Thoracic aorta (tissue), 2 donors: ENCODE measurements around the gene FYCO1. TPM values are rescaled to one million over a fixed set of nuclear protein-coding genes. Genes with fewer than 3 reads are reported as not detected.

Source experiments
- ATAC-seq: fragments of 150-250 bp; one replicate; pipeline ENCODE4 v1.8.0; 2017; ENCODE audit warnings: low read depth; ENCODE audit not compliant: insufficient number of reproducible peaks, low FRiP score
- DNase-seq: peaks from one replicate; pipeline ENCODE4 v3.0.0-alpha.2; 2020; ENCODE audit warnings: low spot score
- H3K27ac ChIP-seq, 2 donors: fragments of 200-600 bp; sonication (generic); 1 replicate in 1 of 2; 2 replicates in 1 of 2; pipeline ENCODE4 v1.5.1; 2016; ENCODE audit warnings: mild to moderate bottlenecking in 2 of 2, moderate library complexity in 2 of 2
- H3K27me3 ChIP-seq: fragments of 200-600 bp; sonication (generic); replicated peaks from 2 replicates; pipeline ENCODE4 v1.6.0; 2016; ENCODE audit warnings: mild to moderate bottlenecking; ENCODE audit not compliant: insufficient read depth
- H3K36me3 ChIP-seq: fragments of 200-600 bp; sonication (generic); one replicate; pipeline ENCODE4 v1.5.1; 2016
- H3K4me1 ChIP-seq, 2 donors: fragments of 200-600 bp; sonication (generic); 1 replicate in 1 of 2; 2 replicates in 1 of 2; pipeline versions ENCODE4 v1.5.1 to v1.6.0; 2016; ENCODE audit warnings: low read depth in 2 of 2, mild to moderate bottlenecking in 1 of 2; ENCODE audit not compliant: control insufficient read depth in 1 of 2
- H3K4me3 ChIP-seq: fragments of 200-600 bp; sonication (generic); 2 replicates; pipeline ENCODE4 v1.5.1; 2016; ENCODE audit warnings: mild to moderate bottlenecking
- H3K9me3 ChIP-seq: fragments of 200-600 bp; sonication (generic); 2 replicates; pipeline ENCODE4 v1.5.1; 2016
- CTCF ChIP-seq: fragments of 200-600 bp; sonication (generic); IDR thresholded peaks from one replicate; pipeline ENCODE4 v1.5.1; 2019; ENCODE audit warnings: antibody characterized with exemption
- total RNA-seq, 2 donors: library from RNA; depleted of rRNA; stranded (reverse); fragments of >200 nt; gene quantifications; one replicate each; pipeline versions ENCODE4 v1.1.0 to v1.2.3, GENCODE V29; 2016

Gene FYCO1
- total RNA-seq, 2 donors from 2014 or later: 70.4 to 86.1 TPM

GRCh38 chr3:45967724-45968123 lies 27.9 kb downstream of the FYCO1 start:
- Histone ChIP-seq H3K36me3 (peaks cover 56% of the 10 kb centered on the region), H3K27ac (peak overlapping the region; percentile 45 to 52), H3K27me3 (no peaks in the 10 kb centered on the region), H3K4me1 (peaks cover 26 to 57% of the 10 kb centered on the region in 2 donors), H3K4me3 (no peak overlapping the region), H3K9me3 (no peaks in the 10 kb centered on the region)
- TF ChIP-seq CTCF: no peak
- ATAC-seq (no peak), DNase-seq (no peak)

GRCh38 chr3:45966950-45967640 lies 28.5 kb downstream of the FYCO1 start:
- Histone ChIP-seq H3K9me3 (no peaks in the 10 kb centered on the region), H3K4me1 (peaks cover 23 to 52% of the 10 kb centered on the region in 2 donors), H3K27me3 (no peaks in the 10 kb centered on the region), H3K4me3 (no peak overlapping the region), H3K36me3 (peaks cover 63% of the 10 kb centered on the region), H3K27ac (peak overlapping the region; percentile 14 to 45)
- ATAC-seq: no peak
- no peak for TF ChIP-seq CTCF
- no peak for DNase-seq

- no peaks in the 10 kb centered on the region for H3K9me3 ChIP-seq
- TF ChIP-seq CTCF: no peak
- H3K27ac ChIP-seq: peak overlapping the region in 1 of 2 donors; percentile 14
- ATAC-seq (no peak), DNase-seq (no peak)
- peaks cover 70% of the 10 kb centered on the region for H3K36me3 ChIP-seq
- H3K27me3 ChIP-seq: no peaks in the 10 kb centered on the region
- H3K4me3 ChIP-seq: no peak overlapping the region
- H3K4me1 ChIP-seq: peaks cover 20 to 45% of the 10 kb centered on the region in 2 donors
Measured at GRCh38 chr3:45966371-45966791, 29.2 kb downstream of the FYCO1 start.

GRCh38 chr3:45965653-45966052 lies 30.0 kb downstream of the FYCO1 start:
- TF ChIP-seq CTCF: no peak
- DNase-seq: no peak
- H3K27ac ChIP-seq: peak overlapping the region in 1 of 2 donors; percentile 1
- H3K9me3 ChIP-seq: no peaks in the 10 kb centered on the region
- ATAC-seq: no peak
- peaks cover 20 to 45% of the 10 kb centered on the region in 2 donors for H3K4me1 ChIP-seq
- H3K4me3 ChIP-seq: no peak overlapping the region
- H3K36me3 ChIP-seq: peaks cover 76% of the 10 kb centered on the region
- no peaks in the 10 kb centered on the region for H3K27me3 ChIP-seq

- H3K36me3 ChIP-seq: peaks cover 78% of the 10 kb centered on the region
- no peaks in the 10 kb centered on the region for H3K27me3 ChIP-seq
- peaks cover 20 to 45% of the 10 kb centered on the region in 2 donors for H3K4me1 ChIP-seq
- no peak for DNase-seq
- peak overlapping the region; percentile 1 to 31 for H3K27ac ChIP-seq
- ATAC-seq: no peak
- TF ChIP-seq CTCF: no peak
- H3K9me3 ChIP-seq: no peaks in the 10 kb centered on the region
- H3K4me3 ChIP-seq: no peak overlapping the region
Measured at GRCh38 chr3:45965253-45965652, 30.4 kb downstream of the FYCO1 start.
